A673 (cell line): Measurements from ENCODE around the gene FGFR2. TPM values are rescaled to one million over a fixed set of nuclear protein-coding genes. Genes with fewer than 3 reads are reported as not detected.
A peak's percentile ranks its signal among the peaks of the same experiment; 100 is the strongest.

ENCODE experiments used
- BruUV-seq: library from RNA; stranded (reverse); fragments of 400-500 nt; replicated peaks from 2 replicates; lab custom pipeline; 2021; lab: Mats Ljungman, UMichigan
- CTCF ChIA-PET: fragments of 300-600 bp; sonication (Branson Sonifier 250); formaldehyde crosslinking; loops from one replicate; lab custom pipeline; 2022; ENCODE audit warnings: antibody characterized with exemption; lab: Charles Lee
- POLR2A ChIA-PET: fragments of 300-600 bp; sonication (Branson Sonifier 250); formaldehyde crosslinking; loops from one replicate; lab custom pipeline; 2022; ENCODE audit warnings: antibody characterized with exemption; ENCODE audit not compliant: low non-redundant PET; lab: Charles Lee
- DNase-seq: peaks from one replicate; pipeline ENCODE4 v3.0.0-alpha.2; 2015; ENCODE audit warnings: low spot score
- H3K27ac ChIP-seq: fragments of 200-600 bp; sonication (generic); 2 replicates; pipeline ENCODE4 v1.5.1; 2016; ENCODE audit warnings: mixed run types, low read depth, mild to moderate bottlenecking, mixed read lengths, antibody characterized with exemption, low read length; ENCODE audit not compliant: poor library complexity, severe bottlenecking
- H3K27me3 ChIP-seq: fragments of 200-600 bp; sonication (generic); replicated peaks from 2 replicates; pipeline ENCODE4 v1.6.1; 2017; ENCODE audit warnings: mixed run types, low read depth, mild to moderate bottlenecking, mixed read lengths, antibody characterized with exemption, low read length; ENCODE audit not compliant: insufficient read depth, poor library complexity
- H3K36me3 ChIP-seq: fragments of 200-600 bp; sonication (generic); 2 replicates; pipeline ENCODE4 v1.6.1; 2016; ENCODE audit warnings: mixed run types, mild to moderate bottlenecking, mixed read lengths, antibody characterized with exemption, low read length; ENCODE audit not compliant: insufficient read depth, poor library complexity, severe bottlenecking
- H3K4me1 ChIP-seq: fragments of 200-600 bp; sonication (generic); 2 replicates; pipeline ENCODE4 v1.6.1; 2017; ENCODE audit warnings: mixed run types, mild to moderate bottlenecking, mixed read lengths, antibody characterized with exemption, low read length; ENCODE audit not compliant: insufficient read depth, poor library complexity, severe bottlenecking
- H3K4me3 ChIP-seq: fragments of 200-600 bp; sonication (generic); 2 replicates; pipeline ENCODE4 v1.5.1; 2016; ENCODE audit warnings: low read depth, mixed run types, mild to moderate bottlenecking, mixed read lengths, low read length; ENCODE audit not compliant: poor library complexity, severe bottlenecking
- H3K9me3 ChIP-seq: fragments of 200-600 bp; sonication (generic); 2 replicates; pipeline ENCODE4 v1.6.1; 2016; ENCODE audit warnings: mixed run types, low read depth, mild to moderate bottlenecking, mixed read lengths, antibody characterized with exemption, low read length; ENCODE audit not compliant: poor library complexity, severe bottlenecking
- EZH2 ChIP-seq: fragments of 200-600 bp; sonication (generic); IDR thresholded peaks from 2 replicates; pipeline ENCODE4 v1.6.1; 2017; ENCODE audit warnings: borderline replicate concordance, low read depth, mild to moderate bottlenecking, mixed read lengths, antibody characterized with exemption, low read length; ENCODE audit not compliant: poor library complexity, severe bottlenecking
- intact Hi-C: fragments of 100-400 bp; cut with micrococcal nuclease; formaldehyde crosslinking; loops from one replicate; pipeline ENCODE4 v1.10.0; 2022; ENCODE audit not compliant: unreplicated experiment
- total RNA-seq: library from RNA; stranded (reverse); gene quantifications from 2 replicates; pipeline ENCODE4 v1.2.3, GENCODE V29; 2021
- TF ChIP-seq, protein P1 (sequence below): fragments of 300-800, 200-600 bp; sonication (generic); conservative IDR thresholded peaks from 2 replicates; pipeline ENCODE4 v1.5.1; 2017; ENCODE audit warnings: low read depth, mild to moderate bottlenecking, antibody characterized with exemption, low read length, moderate library complexity, mixed read lengths

The FGFR2 gene
- total RNA-seq, 1 experiment from 2014 or later: 0.60 TPM

- TF ChIP-seq EZH2: no peak
- TF ChIP-seq, protein P1, sequence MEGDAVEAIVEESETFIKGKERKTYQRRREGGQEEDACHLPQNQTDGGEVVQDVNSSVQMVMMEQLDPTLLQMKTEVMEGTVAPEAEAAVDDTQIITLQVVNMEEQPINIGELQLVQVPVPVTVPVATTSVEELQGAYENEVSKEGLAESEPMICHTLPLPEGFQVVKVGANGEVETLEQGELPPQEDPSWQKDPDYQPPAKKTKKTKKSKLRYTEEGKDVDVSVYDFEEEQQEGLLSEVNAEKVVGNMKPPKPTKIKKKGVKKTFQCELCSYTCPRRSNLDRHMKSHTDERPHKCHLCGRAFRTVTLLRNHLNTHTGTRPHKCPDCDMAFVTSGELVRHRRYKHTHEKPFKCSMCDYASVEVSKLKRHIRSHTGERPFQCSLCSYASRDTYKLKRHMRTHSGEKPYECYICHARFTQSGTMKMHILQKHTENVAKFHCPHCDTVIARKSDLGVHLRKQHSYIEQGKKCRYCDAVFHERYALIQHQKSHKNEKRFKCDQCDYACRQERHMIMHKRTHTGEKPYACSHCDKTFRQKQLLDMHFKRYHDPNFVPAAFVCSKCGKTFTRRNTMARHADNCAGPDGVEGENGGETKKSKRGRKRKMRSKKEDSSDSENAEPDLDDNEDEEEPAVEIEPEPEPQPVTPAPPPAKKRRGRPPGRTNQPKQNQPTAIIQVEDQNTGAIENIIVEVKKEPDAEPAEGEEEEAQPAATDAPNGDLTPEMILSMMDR: no peak
- peaks cover 10% of the 10 kb centered on the region for H3K27me3 ChIP-seq
- CTCF ChIA-PET: no interaction called here
- no peaks in the 10 kb centered on the region for H3K36me3 ChIP-seq
- no peak overlapping the region for H3K27ac ChIP-seq
- intact Hi-C loops: no loop called here
- no peak for DNase-seq
- POLR2A ChIA-PET: no interaction called here
- BruUV-seq: no TSS peak
- no peak overlapping the region for H3K4me3 ChIP-seq
- no peaks in the 10 kb centered on the region for H3K4me1 ChIP-seq
- no peaks in the 10 kb centered on the region for H3K9me3 ChIP-seq
Measured at GRCh38 chr10:121609426-121610380, 11.5 kb upstream of the FGFR2 start.

DNA sequence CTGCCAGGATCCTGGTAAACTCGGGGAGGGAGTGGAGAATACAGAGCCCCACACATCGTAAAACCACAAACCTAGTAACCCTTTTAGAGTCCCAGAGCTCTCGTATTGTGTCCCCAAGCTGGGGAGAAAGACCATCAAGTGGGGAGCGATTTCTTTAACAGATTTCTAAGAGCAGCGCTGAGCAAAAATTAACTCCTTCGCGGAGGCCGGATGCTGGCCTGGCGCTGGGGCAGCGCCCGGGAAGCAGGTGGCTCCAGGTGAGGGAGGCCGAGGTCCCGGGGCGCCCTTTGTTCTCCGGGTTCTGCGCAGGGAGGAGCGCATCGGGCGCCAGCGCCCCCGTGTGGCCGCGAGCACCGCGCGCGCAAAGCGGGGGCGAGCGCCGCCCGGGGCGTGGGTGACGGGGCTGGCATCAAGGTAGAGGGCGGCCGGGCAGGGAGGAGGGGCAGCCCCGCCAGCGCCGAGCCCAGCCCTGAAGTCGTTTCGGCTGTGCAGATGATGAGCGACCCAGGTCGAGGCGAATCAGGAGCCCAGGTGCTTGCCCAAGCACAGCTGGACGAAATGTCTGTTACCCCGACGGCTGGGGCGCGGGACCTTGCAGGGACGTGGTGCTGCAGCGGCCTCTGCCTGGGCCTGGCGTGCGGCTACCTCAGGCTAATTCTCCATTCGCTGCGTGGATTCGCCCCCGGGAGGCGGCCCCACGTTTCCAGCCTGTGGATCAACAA, 10.4 kb upstream of the FGFR2 start:
- H3K27me3 ChIP-seq: peaks cover 10% of the 10 kb centered on the region
- no peaks in the 10 kb centered on the region for H3K4me1 ChIP-seq
- H3K4me3 ChIP-seq: peak overlapping the region; percentile 37
- DNase-seq: peak; percentile 46
- no peaks in the 10 kb centered on the region for H3K36me3 ChIP-seq
- no peak for TF ChIP-seq EZH2
- TF ChIP-seq, protein P1: peak; percentile 80
- POLR2A ChIA-PET: no interaction called here
- no TSS peak for BruUV-seq
- intact Hi-C loops: loop anchor here (1.0 kb wide), 1 partner anchor 665 kb away; no protein-coding TSS in a partner anchor
- H3K27ac ChIP-seq: no peak overlapping the region
- no peaks in the 10 kb centered on the region for H3K9me3 ChIP-seq
- CTCF ChIA-PET: interaction anchor here (0.7 to 1.2 kb wide), 4 partner anchors 130 to 1190 kb away, joined by 4 to 6 read pairs (median 5); no protein-coding TSS in a partner anchor

DNA sequence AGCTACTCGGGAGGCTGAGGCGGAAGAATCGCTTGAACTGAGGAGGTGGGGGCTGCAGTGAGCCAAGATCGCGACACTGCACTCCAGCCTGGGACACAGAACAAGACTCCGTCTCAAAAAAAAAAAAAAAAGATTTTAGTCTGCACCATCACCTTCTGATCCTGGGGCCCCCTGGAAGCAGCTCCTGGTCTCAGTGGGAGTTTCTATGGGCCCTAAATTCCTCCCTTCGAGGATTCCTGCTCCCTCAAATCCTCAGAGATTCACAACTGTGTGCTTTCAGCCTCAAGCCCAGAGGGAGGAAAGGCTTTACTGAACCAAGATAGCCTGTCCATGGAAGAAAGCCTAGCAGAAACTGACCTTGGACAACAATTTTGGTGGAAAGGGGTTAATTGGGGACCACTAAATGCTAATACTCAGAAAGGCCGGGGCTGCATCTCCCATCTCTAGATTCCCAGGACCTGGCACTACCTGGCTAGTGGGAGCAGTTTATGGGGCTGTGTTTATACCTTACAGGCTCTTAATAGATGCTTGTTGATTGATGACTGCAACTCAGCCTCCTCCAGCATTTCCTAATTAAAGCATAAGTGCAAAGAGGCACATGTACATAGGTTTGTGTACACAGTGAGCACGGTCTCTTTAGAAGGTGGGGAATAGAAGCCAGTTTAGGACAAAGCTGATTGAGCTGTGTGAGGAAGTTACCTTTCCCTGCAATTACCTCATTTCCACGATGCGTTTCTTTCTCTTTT, 9.2 kb upstream of the FGFR2 start:
- H3K36me3 ChIP-seq: no peaks in the 10 kb centered on the region
- POLR2A ChIA-PET: no interaction called here
- H3K27me3 ChIP-seq: peaks cover 9% of the 10 kb centered on the region
- intact Hi-C loops: loop anchor here (1.0 kb wide), 1 partner anchor 664 kb away; no protein-coding TSS in a partner anchor
- no peak for DNase-seq
- BruUV-seq: no TSS peak
- no peaks in the 10 kb centered on the region for H3K4me1 ChIP-seq
- no peak overlapping the region for H3K27ac ChIP-seq
- TF ChIP-seq EZH2: no peak
- TF ChIP-seq, protein P1: no peak
- H3K4me3 ChIP-seq: no peak overlapping the region
- CTCF ChIA-PET: interaction anchor here (0.7 kb wide), 1 partner anchor 131 kb away, joined by 5 read pairs; no protein-coding TSS in a partner anchor
- no peaks in the 10 kb centered on the region for H3K9me3 ChIP-seq
